GM21367 (cell line): ENCODE results near the gene AMBP.
"Not testable (repeated sequence)": the region's sequence is repeated elsewhere in the genome, so short reads cannot be mapped to it uniquely, and the experiment has no call there.

ENCODE experiments used
- ATAC-seq: cut with Tn5 transposase; IDR thresholded peaks from one replicate; pipeline ENCODE4 v1.9.1; 2021; ENCODE audit not compliant: unreplicated experiment

AMBP gene

DNA sequence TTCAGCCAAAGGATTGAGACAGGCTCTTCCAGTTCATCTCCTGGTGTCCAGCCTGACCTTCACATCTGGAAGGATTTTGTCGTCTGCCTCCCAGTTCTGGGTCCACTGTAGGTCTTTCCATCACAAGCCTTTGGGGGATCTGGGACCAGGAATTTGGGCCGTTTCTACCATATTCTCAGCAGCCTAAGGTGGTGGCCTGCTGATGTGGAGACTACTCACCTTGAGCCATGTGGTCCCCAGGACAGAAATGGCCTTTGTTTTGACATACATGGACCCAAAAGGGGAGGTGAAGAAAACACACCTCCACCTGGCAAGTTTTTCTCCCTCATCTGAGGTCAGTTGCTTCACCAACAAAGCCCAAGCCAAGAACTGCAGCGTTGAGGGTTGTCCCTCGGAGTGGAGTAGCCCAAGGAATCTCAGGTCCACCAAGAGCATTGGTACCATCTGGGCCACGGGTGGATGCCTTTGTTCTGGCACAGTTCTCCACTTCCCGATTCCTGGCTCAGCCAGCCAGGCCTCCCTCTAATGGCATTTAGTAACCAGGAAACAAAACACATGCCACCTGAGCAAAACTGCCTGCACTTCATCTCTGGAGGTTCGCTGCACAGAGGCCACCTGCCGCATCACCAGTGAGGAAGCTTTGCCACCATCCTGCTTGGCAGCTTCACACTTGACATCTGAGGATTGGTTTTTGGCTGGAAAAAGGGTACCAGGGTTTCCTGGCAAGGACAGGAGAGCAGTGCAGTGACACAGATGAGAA, 24.7 kb downstream of the AMBP start:
- ATAC-seq: no peak

DNA sequence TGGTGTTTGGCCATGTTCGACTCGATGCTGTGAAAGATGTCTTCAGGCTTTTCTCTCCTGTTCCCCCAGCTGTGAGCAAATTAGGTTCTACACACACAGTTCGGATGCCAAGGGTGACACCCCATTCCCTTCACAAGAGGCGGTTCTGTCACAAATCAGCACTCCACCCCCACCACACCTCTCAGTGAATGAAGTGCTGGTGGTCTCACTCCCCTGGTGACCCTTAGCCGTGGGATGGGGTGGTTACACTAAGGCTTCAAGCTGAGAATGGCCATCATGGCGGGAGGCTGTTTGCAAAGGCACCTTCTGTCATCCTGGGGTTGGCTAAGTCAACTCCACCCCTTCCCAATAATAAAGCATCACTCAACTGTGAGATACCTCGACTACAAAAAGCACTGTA, 26.4 kb downstream of the AMBP start:
- ATAC-seq: no peak

DNA sequence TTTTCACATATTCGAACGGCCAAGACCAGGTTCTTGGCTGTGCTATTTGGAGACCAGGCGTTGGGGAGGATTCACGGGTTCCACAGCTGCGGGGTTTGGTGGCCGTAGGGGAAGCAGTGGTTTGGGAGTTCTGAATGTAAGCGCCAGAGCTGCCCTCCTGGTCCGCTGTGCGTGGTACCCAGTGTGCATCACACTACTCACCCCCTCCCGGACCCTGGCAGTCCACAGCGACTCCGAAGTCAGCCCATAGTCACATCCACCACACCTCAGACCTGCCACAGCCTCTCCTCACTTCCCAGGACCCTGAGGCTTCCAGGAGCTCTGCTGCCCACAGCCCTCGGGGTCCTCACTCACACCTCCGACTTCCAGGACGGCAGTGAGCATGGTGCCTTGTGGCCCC, 26.8 kb downstream of the AMBP start:
- no peak for ATAC-seq

DNA sequence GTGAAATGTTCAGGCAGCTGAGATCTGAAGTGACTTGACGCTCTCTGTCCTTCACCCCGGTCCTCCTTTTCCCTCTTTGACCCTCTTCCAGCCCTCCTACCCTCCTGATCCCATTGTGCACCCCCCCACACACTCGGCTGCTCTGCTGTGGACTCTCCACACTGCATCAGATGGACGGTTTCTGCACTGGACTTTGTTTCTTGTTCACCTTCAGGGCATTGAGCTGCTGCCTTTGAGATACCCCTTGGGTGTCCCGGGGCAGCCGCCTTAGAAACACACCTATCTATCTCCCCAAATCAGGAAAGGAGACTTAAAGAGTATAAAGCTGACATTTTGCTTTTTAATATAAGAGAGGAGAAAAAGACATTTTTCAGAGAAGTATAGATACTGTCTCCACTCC, 27.5 kb downstream of the AMBP start:
- no peak for ATAC-seq

DNA sequence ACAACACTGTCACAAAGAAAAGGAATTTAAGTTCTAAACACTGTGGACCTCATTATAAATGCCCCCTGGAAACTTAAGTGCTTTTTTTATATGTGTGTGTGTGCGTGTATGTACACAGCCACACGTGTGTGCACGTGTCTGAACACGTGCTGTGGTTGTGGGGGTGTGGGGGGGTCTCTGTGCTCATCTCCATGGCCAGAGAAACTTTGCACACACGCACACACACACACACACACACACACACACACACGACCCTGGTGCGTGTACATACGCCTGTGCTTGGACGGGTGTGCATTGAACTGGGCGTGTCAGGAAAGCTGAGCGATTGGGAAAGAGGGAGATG, 27.9 kb downstream of the AMBP start:
- no peak for ATAC-seq

DNA sequence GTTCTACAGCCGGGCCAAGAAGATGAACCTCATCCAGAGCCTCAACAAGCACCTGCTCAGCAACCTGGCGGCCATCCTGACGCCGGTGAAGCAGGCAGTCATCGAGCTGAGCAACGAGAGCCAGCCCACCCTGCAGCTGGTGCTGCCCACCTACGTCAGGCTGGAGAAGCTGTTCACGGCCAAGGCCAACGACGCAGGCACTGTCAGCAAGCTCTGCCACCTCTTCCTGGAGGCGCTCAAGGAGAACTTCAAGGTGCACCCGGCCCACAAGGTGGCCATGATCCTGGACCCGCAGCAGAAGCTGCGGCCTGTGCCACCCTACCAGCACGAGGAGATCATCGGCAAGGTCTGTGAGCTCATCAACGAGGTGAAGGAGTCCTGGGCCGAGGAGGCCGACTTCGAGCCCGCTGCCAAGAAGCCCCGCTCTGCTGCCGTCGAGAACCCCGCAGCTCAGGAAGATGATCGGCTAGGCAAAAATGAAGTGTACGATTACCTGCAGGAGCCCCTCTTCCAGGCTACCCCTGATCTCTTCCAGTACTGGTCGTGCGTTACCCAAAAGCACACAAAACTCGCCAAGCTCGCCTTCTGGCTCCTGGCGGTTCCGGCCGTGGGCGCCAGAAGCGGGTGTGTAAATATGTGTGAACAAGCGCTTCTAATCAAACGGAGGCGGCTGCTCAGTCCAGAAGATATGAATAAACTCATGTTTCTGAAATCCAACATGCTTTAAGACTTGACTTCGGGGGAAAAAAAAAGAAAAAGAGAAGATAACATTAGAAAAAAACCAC, 28.5 kb downstream of the AMBP start:
- ATAC-seq: no peak

DNA sequence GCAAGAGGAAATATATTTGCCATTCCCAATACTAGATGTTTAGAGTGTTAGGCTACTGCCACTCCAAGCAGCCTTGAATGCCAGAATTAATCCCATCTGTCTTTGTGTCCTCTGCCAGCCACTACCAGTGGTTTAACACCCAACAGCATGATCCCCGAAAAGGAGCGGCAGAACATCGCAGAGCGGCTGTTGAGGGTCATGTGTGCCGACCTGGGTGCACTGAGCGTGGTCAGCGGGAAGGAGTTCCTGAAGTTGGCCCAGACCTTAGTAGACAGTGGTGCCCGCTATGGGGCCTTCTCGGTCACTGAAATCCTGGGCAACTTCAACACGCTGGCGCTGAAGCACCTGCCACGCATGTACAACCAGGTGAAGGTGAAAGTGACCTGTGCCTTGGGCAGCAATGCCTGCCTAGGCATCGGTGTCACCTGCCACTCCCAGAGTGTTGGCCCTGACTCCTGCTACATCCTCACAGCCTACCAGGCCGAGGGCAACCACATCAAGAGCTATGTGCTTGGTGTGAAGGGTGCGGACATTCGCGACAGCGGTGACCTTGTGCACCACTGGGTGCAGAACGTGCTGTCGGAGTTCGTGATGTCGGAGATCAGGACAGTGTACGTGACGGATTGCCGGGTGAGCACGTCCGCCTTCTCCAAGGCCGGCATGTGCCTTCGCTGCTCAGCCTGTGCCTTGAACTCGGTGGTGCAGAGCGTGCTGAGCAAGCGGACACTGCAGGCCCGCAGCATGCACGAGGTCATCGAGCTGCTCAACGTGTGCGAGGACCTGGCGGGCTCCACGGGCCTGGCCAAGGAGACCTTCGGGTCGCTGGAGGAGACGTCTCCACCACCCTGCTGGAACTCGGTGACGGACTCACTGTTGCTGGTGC, 29.3 kb downstream of the AMBP start:
- no peak for ATAC-seq

DNA sequence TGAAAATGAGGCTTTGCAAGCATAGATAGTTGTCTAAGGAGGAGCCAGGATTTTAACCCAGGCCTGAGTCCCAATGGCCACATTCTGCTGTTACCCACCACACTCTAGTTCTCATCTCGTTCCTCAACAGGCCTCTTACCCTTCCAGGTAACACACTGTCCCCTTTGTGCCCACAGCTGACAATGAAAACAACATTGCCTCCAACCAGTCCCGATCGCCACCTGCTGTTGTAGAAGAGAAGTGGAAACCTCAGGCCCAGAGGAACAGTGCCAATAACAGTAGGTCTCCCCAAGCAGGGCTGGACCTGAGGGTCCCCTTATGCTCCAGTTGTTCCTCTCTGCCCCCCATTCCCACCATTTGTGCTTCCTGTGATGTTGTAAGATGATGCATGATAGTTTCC, 30.4 kb downstream of the AMBP start:
- no peak for ATAC-seq

DNA sequence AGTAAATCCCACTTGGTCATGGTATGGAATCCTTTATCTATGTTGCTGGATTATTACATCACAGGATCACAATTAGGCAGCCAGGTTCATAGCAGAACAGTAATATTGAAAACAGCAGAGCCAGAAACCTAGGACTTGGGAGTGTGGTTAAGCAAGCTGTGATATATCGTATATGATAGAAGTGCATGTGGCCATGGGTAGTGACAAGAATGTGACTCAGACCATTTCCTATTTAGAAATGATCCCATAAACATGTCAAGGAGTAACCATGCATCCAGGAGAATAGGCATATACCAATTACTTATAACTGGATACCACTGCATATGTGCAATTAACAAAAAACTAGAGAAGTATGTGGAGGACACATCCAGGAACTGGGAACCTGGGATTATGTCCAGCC, 31.2 kb downstream of the AMBP start:
- ATAC-seq: no peak

DNA sequence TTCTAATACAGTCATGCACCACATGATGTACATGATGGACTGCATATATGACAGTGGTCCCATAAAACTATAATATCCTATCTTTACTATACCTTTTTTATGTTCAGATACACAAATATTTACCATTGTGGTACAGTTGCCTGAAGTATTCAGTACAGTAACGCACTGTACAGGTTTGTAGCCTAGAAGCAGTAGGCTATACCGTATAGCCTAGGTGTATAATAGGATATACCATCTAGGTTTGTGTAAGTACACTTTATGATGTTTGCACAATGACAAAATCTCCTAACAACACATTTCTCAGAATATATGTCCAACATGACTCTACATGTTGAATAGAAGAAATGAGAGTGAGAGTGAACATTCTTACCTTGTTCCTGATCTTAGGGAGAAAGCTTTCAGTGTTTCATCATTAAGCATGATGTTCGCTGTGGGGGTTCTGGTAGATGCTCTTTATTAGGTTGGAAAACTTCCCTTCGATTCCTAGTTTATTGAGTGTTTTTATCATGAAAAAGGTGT, 31.8 kb downstream of the AMBP start:
- no peak for ATAC-seq

DNA sequence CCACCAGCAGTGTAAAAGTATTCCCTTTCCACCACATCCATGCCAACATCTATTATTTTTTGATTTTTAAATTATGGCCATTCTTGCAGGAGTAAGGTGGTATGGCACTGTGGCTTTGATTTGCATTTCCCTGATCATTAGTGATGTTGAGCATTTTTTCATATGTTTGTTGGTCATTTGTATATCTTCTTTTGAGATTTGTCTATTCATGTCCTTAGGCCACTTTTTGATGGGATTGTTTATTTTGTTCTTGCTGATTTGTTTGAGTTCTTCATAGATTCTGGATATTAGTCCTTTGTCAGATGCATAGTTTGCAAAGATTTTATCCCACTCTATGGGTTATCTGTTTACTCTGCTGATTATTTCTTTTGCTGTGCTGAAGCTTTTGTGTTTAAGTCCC, 34.4 kb downstream of the AMBP start:
- ATAC-seq: not testable (repeated sequence)

DNA sequence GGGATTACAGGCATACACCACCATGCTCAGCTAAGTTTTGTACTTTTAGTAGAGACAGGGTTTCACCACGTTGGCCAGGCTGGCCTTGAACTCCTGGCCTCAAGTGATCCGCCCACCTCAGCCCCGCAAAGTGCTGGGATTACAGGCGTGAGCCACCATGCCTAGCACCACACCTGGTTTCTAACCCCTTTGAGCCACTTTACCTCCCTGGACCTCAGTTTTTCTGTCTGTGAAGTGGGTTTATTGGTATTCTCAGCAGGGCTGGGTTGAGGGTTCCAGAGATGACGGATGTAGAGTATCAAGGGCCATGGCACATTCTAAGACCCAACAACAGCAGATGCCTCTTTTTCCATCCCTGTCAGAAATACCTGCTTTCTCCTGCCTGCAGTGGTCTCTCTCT, 38.6 kb downstream of the AMBP start:
- no peak for ATAC-seq

DNA sequence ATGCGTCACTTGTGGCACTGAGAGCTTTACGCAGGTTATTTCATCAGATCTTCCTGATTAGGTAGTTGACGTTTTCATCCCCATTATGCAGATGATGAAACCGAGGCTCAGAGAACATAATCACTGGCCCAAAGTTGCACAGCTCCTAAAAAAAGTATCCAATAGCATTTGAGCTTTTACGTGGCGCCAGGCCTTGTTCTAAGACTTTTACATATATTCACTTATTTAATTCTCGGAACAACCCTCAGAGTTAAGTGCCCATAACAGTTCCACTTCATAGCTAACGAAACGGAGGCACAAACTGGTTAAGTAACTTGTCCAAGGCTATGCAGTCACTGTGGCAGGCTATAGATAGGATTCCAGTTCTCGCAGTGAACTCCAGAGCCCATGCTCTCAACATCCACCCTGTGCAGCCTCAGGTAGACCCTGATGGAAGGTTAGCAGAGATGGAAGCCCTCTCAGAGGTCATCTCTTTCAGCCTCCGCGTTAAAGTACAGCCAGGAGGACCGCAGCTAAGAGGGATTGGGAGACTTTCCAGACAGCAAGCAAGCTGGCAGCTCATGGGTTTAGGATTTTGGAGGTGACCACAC, 39.3 kb downstream of the AMBP start:
- ATAC-seq: no peak

DNA sequence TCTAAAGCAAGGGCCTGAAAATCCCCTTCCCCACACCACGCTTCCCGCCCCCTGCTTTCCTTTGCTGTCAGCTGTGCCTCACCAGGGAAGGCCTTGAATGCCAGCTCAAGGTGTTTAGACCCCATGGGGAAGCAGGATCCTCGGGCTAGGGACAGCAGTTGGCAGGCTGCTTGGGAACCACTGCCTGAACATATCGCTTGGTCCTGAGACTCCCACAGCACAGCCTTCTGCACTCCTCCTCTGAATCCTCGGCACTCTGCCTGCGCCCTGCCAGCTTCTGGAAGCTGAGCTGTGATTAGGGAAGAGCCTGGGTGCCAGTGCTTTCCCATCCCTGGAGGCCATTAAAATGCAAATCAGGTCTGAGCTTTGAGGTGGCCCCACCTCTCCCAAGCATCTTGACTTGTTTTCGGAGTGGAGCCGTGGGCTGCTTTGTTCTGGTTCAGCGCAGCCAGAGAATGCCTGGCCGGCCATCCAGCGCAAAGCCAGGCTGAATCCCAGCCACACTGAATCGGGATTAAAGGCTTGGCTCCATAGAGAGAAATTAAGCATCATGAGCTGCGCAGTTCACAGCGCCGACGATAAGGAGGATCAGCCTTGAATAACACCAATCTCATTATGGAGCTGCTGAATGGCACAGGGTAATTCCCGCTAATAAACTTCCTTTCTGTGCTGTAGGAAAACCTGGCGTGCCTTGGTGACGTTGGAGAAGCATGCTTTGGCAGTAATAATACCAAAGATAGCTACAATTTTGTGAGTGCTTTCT, 40.0 kb downstream of the AMBP start:
- ATAC-seq: no peak

DNA sequence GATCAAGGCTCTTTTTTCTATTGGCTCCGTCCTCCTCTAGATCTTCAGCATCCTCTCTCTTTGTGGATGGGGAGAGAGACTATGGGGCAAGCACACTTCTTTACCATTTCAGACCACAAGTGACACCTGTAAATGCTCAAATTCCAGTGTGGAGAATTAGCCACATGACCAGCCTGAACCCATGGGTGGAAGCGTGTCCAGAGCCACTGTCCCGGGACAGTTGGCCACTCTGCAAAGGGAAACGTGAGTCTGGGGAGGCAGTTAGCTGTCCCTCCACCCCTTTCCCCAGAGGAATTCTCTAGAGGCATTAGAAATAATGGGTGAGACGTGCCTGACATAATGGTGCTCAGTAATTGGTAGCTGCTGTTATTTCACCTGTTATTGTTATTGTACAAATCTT, 40.9 kb downstream of the AMBP start:
- ATAC-seq: no peak

DNA sequence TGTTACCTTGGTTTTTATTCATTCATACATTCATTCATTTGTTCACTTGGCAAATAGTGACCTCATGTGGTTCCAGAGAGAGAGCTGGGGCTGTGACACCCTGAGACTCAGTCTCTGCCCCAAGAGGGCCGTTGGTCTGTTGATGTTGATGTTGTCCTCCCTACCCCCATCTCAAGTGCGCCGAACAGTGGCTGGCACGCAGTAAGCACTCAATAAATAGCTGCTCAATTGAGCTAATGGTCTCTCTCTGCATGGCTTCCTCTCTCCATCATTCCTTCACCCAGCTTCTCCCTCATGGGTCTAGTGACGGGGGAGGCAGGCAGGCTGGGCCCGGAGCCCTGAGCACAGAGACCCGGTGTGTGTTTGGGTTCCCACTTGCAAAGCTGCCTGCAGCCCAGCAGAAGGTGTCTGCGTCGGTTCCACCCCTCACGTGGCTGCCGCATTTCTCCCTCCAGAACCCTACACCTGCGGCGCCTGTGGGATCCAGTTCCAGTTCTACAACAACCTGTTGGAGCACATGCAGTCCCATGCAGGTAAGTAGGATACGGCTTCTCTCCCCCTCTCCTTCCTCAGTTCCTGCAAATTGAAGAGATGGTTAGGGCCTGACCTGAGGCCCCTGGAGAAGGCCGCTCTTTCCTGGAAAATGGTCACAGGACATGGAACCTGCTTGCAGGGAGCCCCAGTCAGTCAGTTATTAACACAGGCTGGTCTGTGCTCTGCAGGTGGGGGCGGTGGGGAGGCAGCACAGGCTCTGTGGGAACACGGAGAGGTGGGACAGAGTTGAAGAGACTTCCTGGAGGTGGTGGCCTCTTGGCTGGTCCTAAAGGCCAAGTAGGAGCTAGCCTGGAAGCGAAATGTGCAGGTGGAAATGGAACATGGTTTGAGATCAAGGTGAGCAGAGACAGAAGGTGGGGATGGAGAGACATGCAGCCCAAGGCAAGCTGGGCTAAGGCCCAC, 42.0 kb downstream of the AMBP start:
- ATAC-seq: no peak

DNA sequence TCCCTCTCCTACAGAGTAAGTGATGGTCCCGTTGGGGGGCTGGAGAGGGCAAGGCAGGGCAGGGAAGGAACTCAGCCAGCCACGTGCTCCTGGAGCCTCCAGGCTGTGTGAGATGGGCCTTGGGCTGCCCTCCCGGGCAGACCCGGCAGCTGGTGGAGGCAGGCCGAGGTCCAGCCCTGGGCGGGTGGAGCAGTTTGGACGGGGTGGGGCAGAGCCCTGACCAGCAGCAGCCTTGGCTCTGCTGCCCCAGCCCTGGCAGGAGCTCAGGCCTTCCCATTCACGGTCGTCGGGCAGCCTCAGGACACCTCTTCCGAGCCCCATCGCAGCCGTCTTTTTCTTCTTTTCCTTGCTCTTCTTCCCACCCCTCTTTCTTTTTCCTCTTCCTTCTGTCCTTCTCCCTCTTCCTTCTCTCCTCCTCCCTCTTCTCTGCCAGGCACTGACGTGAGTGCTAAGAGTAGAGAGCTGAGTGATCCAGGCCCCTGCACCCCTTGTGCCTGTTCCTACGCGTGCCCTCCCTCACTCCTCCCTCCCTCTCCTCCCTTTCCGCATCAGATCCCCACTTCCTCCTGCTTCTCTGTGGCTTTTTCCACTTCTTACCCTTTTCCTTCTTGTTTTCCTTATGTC, 42.8 kb downstream of the AMBP start:
- ATAC-seq: no peak

DNA sequence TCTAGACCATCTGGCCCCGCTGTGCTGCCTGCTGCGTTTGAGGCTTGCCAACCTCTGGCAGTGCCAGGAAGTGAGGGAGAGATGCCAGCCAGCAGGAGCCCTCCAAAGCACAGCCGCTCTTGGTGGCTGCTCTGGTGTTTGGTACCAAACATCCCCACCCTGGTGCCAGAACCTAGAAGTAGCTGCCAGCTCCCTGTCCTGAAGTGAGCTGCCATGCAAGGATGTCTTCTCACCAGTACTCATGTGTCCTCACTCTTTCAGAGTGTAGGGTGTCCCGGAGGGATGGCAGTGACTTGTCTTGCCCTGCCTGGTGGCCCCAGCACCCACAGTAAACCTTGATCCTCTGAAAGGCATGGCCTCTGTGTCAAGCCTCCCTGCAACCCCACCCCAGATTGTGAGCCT, 43.4 kb downstream of the AMBP start:
- no peak for ATAC-seq

DNA sequence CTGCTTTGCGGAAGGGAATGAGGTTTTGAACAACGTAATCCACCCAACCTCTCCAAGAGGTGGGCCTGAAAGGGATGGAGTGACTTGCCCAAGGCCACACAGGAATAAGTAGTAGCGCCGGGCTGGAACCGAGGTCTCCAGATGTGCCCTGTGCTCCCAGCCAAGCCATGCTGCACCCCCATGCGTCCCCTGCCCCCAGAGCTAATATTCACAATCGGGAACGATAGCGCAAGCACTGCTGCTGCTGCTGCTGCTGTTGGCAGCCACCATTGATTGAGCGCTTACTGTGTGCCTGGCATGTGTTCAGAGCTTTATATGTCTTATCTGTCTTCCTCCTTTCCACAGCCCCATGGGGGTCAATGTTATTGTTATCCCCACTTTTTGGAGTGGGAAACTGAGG, 43.9 kb downstream of the AMBP start:
- ATAC-seq: no peak
